Nephron (organoid): ENCODE data around the gene ING3.
"Not testable (repeated sequence)": the region's sequence is repeated elsewhere in the genome, so short reads cannot be mapped to it uniquely, and the experiment has no call there.

ENCODE experiments used
- H3K27ac Mint-ChIP-seq, 3 experiments: 2 replicates each; pipeline ENCODE4 v1.8.0; 2020; ENCODE audit warnings: mixed read lengths in 3 of 3, mild to moderate bottlenecking in 2 of 3, moderate library complexity in 1 of 3
- H3K27me3 Mint-ChIP-seq: 2 replicates; pipeline ENCODE4 v1.8.0; 2021; ENCODE audit warnings: low read depth, mild to moderate bottlenecking, moderate library complexity, mixed read lengths
- H3K36me3 Mint-ChIP-seq: 2 replicates; pipeline ENCODE4 v1.8.0; 2020; ENCODE audit warnings: low read depth, mixed read lengths
- H3K4me1 Mint-ChIP-seq: 2 replicates; pipeline ENCODE4 v1.8.0; 2020; ENCODE audit warnings: mixed read lengths
- H3K4me3 Mint-ChIP-seq, 3 experiments: 2 replicates each; pipeline ENCODE4 v1.8.0; 2020; ENCODE audit warnings: mild to moderate bottlenecking in 3 of 3, mixed read lengths in 3 of 3, moderate library complexity in 2 of 3
- H3K9me3 Mint-ChIP-seq: 2 replicates; pipeline ENCODE4 v1.8.0; 2020; ENCODE audit warnings: mixed read lengths
- CTCF ChIP-seq, 3 experiments: fragments of 200-600 bp; sonication (generic); IDR thresholded peaks; one replicate each; pipeline ENCODE4 v1.5.0; 2021; ENCODE audit warnings: antibody characterized with exemption in 3 of 3; ENCODE audit not compliant: unreplicated experiment in 3 of 3

ING3 gene

GRCh38 chr7:120981888-120982615, 31.5 kb downstream of the ING3 start:
- TF ChIP-seq CTCF (IDR thresholded peaks at IDR 0.05; ENCODE audit: unreplicated experiment in 3 of 3), result no peak
- Mint-ChIP-seq H3K9me3 (no peaks in the 10 kb centered on the region), H3K27me3 (no peaks in the 10 kb centered on the region), H3K4me3 (no peak overlapping the region), H3K36me3 (peaks cover under 1% of the 10 kb centered on the region), H3K27ac (no peak overlapping the region), H3K4me1 (peaks cover 3% of the 10 kb centered on the region)

- H3K9me3 Mint-ChIP-seq, H3K27me3 Mint-ChIP-seq, H3K4me3 Mint-ChIP-seq, H3K27ac Mint-ChIP-seq, H3K36me3 Mint-ChIP-seq: not testable (repeated sequence)
- peaks cover 15% of the 10 kb centered on the region for H3K4me1 Mint-ChIP-seq
Measured at GRCh38 chr7:120983592-120983991, 33.0 kb downstream of the ING3 start.

- Mint-ChIP-seq H3K36me3 (no peaks in the 10 kb centered on the region), H3K4me1 (peaks cover 23% of the 10 kb centered on the region), H3K9me3 (no peaks in the 10 kb centered on the region), H3K4me3 (no peak overlapping the region), H3K27me3 (peaks cover 6% of the 10 kb centered on the region), H3K27ac (no peak overlapping the region)
- no peak for TF ChIP-seq CTCF (IDR thresholded peaks at IDR 0.05; ENCODE audit: unreplicated experiment in 3 of 3)
Measured at GRCh38 chr7:120984406-120984805, 33.8 kb downstream of the ING3 start.

- Mint-ChIP-seq H3K4me1 (peaks cover 30% of the 10 kb centered on the region), H3K4me3 (no peak overlapping the region), H3K36me3 (no peaks in the 10 kb centered on the region), H3K27me3 (peaks cover 12% of the 10 kb centered on the region), H3K9me3 (no peaks in the 10 kb centered on the region), H3K27ac (no peak overlapping the region)
- no peak for TF ChIP-seq CTCF (IDR thresholded peaks at IDR 0.05; ENCODE audit: unreplicated experiment in 3 of 3)
Measured at GRCh38 chr7:120985130-120985758, 34.7 kb downstream of the ING3 start.

GRCh38 chr7:120985839-120986238, 35.3 kb downstream of the ING3 start:
- no peak for TF ChIP-seq CTCF (IDR thresholded peaks at IDR 0.05; ENCODE audit: unreplicated experiment in 3 of 3)
- Mint-ChIP-seq H3K27ac (no peak overlapping the region), H3K9me3 (no peaks in the 10 kb centered on the region), H3K36me3 (no peaks in the 10 kb centered on the region), H3K27me3 (peaks cover 18% of the 10 kb centered on the region), H3K4me1 (peaks cover 30% of the 10 kb centered on the region), H3K4me3 (no peak overlapping the region)

- no peak for TF ChIP-seq CTCF (IDR thresholded peaks at IDR 0.05; ENCODE audit: unreplicated experiment in 3 of 3)
- no peaks in the 10 kb centered on the region for H3K36me3 Mint-ChIP-seq
- H3K4me1 Mint-ChIP-seq, result peaks cover 30% of the 10 kb centered on the region
- no peaks in the 10 kb centered on the region for H3K9me3 Mint-ChIP-seq
- H3K4me3 Mint-ChIP-seq, result no peak overlapping the region
- peaks cover 19% of the 10 kb centered on the region for H3K27me3 Mint-ChIP-seq
- no peak overlapping the region for H3K27ac Mint-ChIP-seq
Measured at GRCh38 chr7:120986650-120987049, 36.1 kb downstream of the ING3 start.
